ENCODE measurements around the gene XCR1. TPM values are rescaled to one million over a fixed set of nuclear protein-coding genes. Genes with fewer than 3 reads are reported as not detected.

XCR1 gene
- total and polyA plus RNA-seq, 4 donors = 0.04 to 1.1 (median 0.31) TPM

DNA sequence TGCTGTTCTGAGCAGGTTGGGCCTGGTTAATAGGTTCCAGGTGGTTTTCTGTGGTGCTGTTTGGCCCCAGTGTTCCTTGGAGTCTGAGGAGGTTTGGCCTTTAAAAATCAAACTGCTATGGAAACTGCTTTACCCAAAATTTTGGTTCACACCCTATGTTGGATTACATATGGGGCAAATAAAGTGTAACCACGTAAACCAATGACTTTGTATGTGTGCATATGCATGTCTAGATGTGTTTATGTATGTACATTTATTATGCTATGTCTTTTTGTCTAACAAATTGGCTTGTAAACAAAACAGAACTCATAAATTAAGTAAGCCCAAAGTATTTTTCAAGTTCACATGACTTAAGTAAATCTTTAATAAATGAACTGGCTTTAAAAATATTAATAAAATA lies 8.9 kb upstream of the XCR1 start:
- WGBS, 2 donors = 86 to 93% methylated on average over 1 of the region's 1 CpG
- H3K27me3 ChIP-seq (ENCODE audit: control insufficient read depth in 3 of 3, insufficient read depth in 3 of 3, low read length in 2 of 3) = no peaks in the 10 kb centered on the region
- no peaks in the 10 kb centered on the region for H3K36me3 ChIP-seq (ENCODE audit: control insufficient read depth in 4 of 4, insufficient read depth in 4 of 4, low read length in 4 of 4)
- no peak overlapping the region for H3K9ac ChIP-seq (ENCODE audit: insufficient read depth in 1 of 2, low read length in 2 of 2)
- DNase-seq = no peak
- H3K9me3 ChIP-seq (ENCODE audit: control insufficient read depth in 4 of 4, insufficient read depth in 3 of 4, low read length in 3 of 4) = peaks cover 0 to 4% (median 0%) of the 10 kb centered on the region in 4 donors
- ATAC-seq (ENCODE audit: insufficient read depth, low FRiP score) = no peak
- no peaks in the 10 kb centered on the region for H3K4me1 ChIP-seq (ENCODE audit: control insufficient read depth in 5 of 5, insufficient read depth in 5 of 5, low read length in 5 of 5)
- TF ChIP-seq, protein P1, sequence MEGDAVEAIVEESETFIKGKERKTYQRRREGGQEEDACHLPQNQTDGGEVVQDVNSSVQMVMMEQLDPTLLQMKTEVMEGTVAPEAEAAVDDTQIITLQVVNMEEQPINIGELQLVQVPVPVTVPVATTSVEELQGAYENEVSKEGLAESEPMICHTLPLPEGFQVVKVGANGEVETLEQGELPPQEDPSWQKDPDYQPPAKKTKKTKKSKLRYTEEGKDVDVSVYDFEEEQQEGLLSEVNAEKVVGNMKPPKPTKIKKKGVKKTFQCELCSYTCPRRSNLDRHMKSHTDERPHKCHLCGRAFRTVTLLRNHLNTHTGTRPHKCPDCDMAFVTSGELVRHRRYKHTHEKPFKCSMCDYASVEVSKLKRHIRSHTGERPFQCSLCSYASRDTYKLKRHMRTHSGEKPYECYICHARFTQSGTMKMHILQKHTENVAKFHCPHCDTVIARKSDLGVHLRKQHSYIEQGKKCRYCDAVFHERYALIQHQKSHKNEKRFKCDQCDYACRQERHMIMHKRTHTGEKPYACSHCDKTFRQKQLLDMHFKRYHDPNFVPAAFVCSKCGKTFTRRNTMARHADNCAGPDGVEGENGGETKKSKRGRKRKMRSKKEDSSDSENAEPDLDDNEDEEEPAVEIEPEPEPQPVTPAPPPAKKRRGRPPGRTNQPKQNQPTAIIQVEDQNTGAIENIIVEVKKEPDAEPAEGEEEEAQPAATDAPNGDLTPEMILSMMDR (IDR thresholded peaks at IDR 0.05; ENCODE audit: control extremely low read depth, extremely low read depth) = no peak
- H3K27ac ChIP-seq (ENCODE audit: low read depth in 1 of 2, low read length in 1 of 2) = no peak overlapping the region
- H3K4me3 ChIP-seq = no peak overlapping the region

- TF ChIP-seq, protein P1 (IDR thresholded peaks at IDR 0.05; ENCODE audit: control extremely low read depth, extremely low read depth) = no peak
- Histone ChIP-seq H3K4me1 (ENCODE audit: control insufficient read depth in 5 of 5, insufficient read depth in 5 of 5, low read length in 5 of 5) (no peaks in the 10 kb centered on the region), H3K27me3 (ENCODE audit: control insufficient read depth in 3 of 3, insufficient read depth in 3 of 3, low read length in 2 of 3) (no peaks in the 10 kb centered on the region), H3K27ac (ENCODE audit: low read depth in 1 of 2, low read length in 1 of 2) (no peak overlapping the region), H3K4me3 (no peak overlapping the region), H3K9ac (ENCODE audit: insufficient read depth in 1 of 2, low read length in 2 of 2) (no peak overlapping the region), H3K9me3 (ENCODE audit: control insufficient read depth in 4 of 4, insufficient read depth in 3 of 4, low read length in 3 of 4) (peaks cover 0 to 10% (median 5%) of the 10 kb centered on the region in 4 donors), H3K36me3 (ENCODE audit: control insufficient read depth in 4 of 4, insufficient read depth in 4 of 4, low read length in 4 of 4) (no peaks in the 10 kb centered on the region)
- 93 to 97% methylated on average over 2 of the region's 2 CpGs for WGBS, 2 donors
- DNase-seq (no peak), ATAC-seq (ENCODE audit: insufficient read depth, low FRiP score) (no peak)
Observed at GRCh38 chr3:46031747-46032146, 4.5 kb upstream of the XCR1 start.

DNA sequence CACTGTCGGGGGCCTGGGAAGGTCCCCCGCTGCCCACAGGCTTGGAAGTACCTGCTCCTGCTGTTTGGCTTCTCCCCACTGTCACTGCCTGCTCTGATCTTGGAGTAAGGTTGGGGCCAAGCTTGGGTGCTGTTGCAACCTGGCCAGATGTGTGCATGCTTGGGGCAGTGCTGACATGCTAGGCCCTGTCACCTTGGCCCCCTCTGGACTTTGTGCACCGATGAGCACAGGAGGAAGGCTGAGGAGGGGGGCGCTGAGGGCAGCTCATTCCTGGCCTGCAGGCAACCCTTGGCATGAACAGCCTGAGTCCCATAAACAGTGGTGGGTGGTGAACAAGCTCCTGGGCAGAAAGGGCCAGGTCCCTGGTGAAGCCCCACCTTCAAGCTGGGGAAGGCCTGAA lies 4.0 kb upstream of the XCR1 start:
- Histone ChIP-seq H3K4me3 (no peak overlapping the region), H3K4me1 (ENCODE audit: control insufficient read depth in 5 of 5, insufficient read depth in 5 of 5, low read length in 5 of 5) (no peaks in the 10 kb centered on the region), H3K9me3 (ENCODE audit: control insufficient read depth in 4 of 4, insufficient read depth in 3 of 4, low read length in 3 of 4) (peaks cover 0 to 10% (median 5%) of the 10 kb centered on the region in 4 donors), H3K36me3 (ENCODE audit: control insufficient read depth in 4 of 4, insufficient read depth in 4 of 4, low read length in 4 of 4) (no peaks in the 10 kb centered on the region), H3K9ac (ENCODE audit: insufficient read depth in 1 of 2, low read length in 2 of 2) (no peak overlapping the region), H3K27ac (ENCODE audit: low read depth in 1 of 2, low read length in 1 of 2) (no peak overlapping the region), H3K27me3 (ENCODE audit: control insufficient read depth in 3 of 3, insufficient read depth in 3 of 3, low read length in 2 of 3) (no peaks in the 10 kb centered on the region)
- DNase-seq (no peak), ATAC-seq (ENCODE audit: insufficient read depth, low FRiP score) (no peak)
- WGBS, 2 donors = 70 to 93% methylated on average over 4 of the region's 4 CpGs
- TF ChIP-seq, protein P1 (IDR thresholded peaks at IDR 0.05; ENCODE audit: control extremely low read depth, extremely low read depth) = no peak

DNA sequence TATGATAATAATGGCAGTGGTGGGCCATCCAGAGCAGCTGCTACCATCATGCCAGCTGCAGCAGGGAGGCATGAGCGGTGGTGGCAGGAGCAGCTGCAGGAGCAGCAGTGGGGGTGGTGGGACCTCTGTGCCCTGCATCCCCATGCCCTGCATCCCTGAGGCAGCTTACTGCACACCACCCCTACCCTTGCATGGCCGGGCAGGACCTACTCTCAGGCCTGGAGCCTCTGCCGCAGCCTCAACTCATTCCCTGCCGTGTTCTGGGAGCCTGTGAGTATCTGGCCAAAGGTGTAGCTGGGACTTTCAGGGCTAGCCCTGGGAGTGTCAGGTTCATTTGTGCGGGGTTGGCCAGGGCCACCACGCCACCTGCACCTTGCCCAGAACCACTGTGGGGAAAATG lies 3.3 kb upstream of the XCR1 start:
- H3K27ac ChIP-seq (ENCODE audit: low read depth in 1 of 2, low read length in 1 of 2) = no peak overlapping the region
- ATAC-seq (ENCODE audit: insufficient read depth, low FRiP score) (no peak), DNase-seq (no peak)
- TF ChIP-seq, protein P1 (IDR thresholded peaks at IDR 0.05; ENCODE audit: control extremely low read depth, extremely low read depth) = no peak
- peaks cover 0 to 10% (median 5%) of the 10 kb centered on the region in 4 donors for H3K9me3 ChIP-seq (ENCODE audit: control insufficient read depth in 4 of 4, insufficient read depth in 3 of 4, low read length in 3 of 4)
- H3K4me3 ChIP-seq = no peak overlapping the region
- H3K4me1 ChIP-seq (ENCODE audit: control insufficient read depth in 5 of 5, insufficient read depth in 5 of 5, low read length in 5 of 5) = no peaks in the 10 kb centered on the region
- 95 to 96% methylated on average over 6 of the region's 6 CpGs for WGBS, 2 donors
- H3K27me3 ChIP-seq (ENCODE audit: control insufficient read depth in 3 of 3, insufficient read depth in 3 of 3, low read length in 2 of 3) = no peaks in the 10 kb centered on the region
- H3K9ac ChIP-seq (ENCODE audit: insufficient read depth in 1 of 2, low read length in 2 of 2) = no peak overlapping the region
- H3K36me3 ChIP-seq (ENCODE audit: control insufficient read depth in 4 of 4, insufficient read depth in 4 of 4, low read length in 4 of 4) = no peaks in the 10 kb centered on the region

All from lung (tissue), 12 donors.